ENCODE results near the gene FAM171A1. TPM values are rescaled to one million over a fixed set of nuclear protein-coding genes. Genes with fewer than 3 reads are reported as not detected.

Gene FAM171A1
- total and polyA plus RNA-seq, 2 donors: 19.6 to 19.7 TPM

DNA sequence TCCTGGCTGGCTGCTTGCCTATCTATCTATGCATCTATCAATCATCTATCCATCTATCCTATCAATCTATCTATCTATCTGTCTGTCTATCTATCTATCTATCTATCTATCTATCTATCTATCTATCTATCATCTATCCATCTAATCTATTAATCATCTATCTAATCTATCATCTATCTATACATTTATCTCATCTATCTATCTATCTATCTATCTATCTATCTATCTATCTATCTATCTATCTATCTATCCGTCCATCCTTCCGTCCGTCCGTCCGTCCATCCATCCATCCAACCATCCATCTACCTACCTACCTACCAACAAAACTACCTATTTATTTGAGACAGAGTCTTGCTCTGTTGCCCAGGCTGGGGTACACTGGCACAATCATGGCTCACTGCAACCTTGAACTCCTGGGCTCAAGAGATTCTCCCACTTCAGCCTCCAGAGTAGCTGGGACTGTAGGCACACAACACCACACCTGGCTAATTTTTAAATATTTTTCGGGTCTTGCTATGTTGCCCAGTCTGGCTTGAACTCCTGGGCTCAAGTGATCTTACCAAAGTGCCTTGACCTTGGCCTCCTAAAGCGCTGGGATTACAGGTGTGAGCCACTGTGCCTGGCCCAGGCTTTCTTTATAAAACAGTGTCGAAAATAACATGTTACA, 107.3 kb downstream of the FAM171A1 start:
- Histone ChIP-seq H3K27ac (ENCODE audit: low read depth) (no peak overlapping the region), H3K4me1 (ENCODE audit: insufficient read depth) (no peaks in the 10 kb centered on the region), H3K4me3 (ENCODE audit: low read depth, low read length) (no peak overlapping the region), H3K36me3 (ENCODE audit: insufficient read depth) (no peaks in the 10 kb centered on the region)
- WGBS: 96% methylated on average over 8 of the region's 8 CpGs
- DNase-seq (ENCODE audit: extremely low spot score): no peak

DNA sequence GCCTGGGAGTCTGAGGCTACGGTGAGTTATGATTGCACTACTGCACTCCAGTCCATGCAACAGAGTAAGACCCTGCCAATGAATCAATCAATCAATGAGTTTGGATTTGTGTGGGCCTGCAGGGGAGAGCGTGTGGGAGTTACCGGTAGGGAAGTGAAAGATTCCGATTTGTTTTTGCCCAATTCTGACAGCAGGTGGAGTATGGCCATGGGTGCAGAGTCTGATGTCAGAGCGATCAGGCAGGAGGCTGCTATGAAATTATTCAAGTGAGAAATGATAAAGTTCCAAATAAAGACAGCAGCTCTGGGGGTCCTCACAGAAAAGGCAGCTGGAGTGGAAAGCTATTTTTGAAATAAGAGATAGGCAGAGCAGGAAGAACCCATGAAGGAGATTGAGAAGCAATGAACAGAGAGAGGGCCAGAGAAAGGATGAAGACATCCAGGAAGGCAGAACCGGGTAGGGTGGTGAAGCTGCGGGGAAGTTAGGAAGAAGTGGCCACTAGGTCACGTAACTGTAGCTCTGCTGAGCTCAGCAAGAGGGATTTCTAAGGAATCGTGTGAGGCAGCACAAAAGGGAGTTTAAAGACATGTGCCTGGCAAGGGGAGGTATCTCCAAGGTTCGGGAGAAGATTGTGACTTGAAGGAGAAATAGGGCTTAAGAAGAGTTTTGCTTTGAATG, 108.9 kb downstream of the FAM171A1 start:
- no peak for DNase-seq (ENCODE audit: extremely low spot score)
- Histone ChIP-seq H3K4me3 (ENCODE audit: low read depth, low read length) (no peak overlapping the region), H3K27ac (ENCODE audit: low read depth) (no peak overlapping the region), H3K4me1 (ENCODE audit: insufficient read depth) (no peaks in the 10 kb centered on the region), H3K36me3 (ENCODE audit: insufficient read depth) (no peaks in the 10 kb centered on the region)
- 34% methylated on average over 10 of the region's 10 CpGs for WGBS

DNA sequence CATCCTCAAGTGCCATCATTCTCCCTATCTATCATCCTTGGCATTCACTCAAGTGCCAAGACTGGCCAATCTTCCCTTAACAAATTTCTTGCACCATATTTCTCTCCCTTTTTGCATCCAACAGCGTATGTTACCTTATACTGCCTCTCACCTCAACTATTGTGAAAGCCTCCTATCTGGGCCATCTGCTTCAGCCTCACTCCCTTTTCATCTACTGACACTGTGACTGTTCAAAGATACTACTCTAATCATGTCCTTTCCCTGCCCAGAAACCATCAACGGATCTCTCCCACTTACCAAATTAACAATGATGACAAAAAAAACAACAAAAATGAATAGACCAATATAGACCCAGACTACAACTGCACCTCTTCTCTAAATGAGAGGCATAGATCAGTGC, 112.0 kb downstream of the FAM171A1 start:
- Histone ChIP-seq H3K27ac (ENCODE audit: low read depth) (no peak overlapping the region), H3K36me3 (ENCODE audit: insufficient read depth) (no peaks in the 10 kb centered on the region), H3K4me1 (ENCODE audit: insufficient read depth) (no peaks in the 10 kb centered on the region), H3K4me3 (ENCODE audit: low read depth, low read length) (no peak overlapping the region)
- 96% methylated on average over 2 of the region's 2 CpGs for WGBS
- no peak for DNase-seq (ENCODE audit: extremely low spot score)

DNA sequence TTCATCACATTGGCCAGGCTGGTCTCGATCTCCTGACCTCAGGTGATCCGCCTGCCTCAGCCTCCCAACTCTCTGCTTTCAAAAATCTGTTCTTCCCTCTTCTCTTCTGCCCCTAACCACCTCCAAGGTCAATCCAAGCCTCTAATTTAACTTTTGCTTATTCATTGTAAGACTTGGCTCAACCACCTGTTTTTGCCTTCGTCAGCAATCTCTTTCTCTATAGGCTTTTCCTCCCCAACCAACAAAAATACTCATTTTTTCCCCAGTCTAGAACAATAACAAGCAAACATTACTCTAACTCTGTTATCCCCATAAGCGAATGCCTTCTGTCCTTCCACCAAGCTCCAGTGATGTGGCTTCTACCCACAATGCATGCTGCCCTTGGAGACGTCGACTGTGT, 112.8 kb downstream of the FAM171A1 start:
- H3K36me3 ChIP-seq (ENCODE audit: insufficient read depth): no peaks in the 10 kb centered on the region
- DNase-seq (ENCODE audit: extremely low spot score): no peak
- H3K27ac ChIP-seq (ENCODE audit: low read depth): no peak overlapping the region
- 96% methylated on average over 6 of the region's 6 CpGs for WGBS
- no peaks in the 10 kb centered on the region for H3K4me1 ChIP-seq (ENCODE audit: insufficient read depth)
- no peak overlapping the region for H3K4me3 ChIP-seq (ENCODE audit: low read depth, low read length)

DNA sequence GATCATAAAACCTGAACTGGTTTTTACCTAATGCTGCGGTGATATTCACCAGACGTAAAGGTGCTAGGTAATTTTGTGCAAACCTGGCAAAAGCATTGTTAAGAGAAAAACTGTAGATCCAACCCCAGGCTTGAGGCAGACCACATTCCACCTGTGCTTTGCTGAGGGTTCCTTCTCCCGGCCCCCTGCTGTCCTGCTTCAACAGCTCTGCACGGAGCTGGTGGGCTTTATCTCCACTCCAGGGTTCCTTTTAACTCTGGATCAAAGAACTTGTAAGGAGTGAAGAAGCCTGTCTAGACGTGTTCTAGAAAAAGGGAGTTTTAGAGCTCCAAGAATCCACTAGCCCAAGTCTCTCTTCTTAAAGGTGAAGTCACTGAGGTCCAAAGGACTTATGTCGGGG, 115.1 kb downstream of the FAM171A1 start:
- 92% methylated on average over 6 of the region's 6 CpGs for WGBS
- no peak for DNase-seq (ENCODE audit: extremely low spot score)
- Histone ChIP-seq H3K36me3 (ENCODE audit: insufficient read depth) (no peaks in the 10 kb centered on the region), H3K27ac (ENCODE audit: low read depth) (no peak overlapping the region), H3K4me1 (ENCODE audit: insufficient read depth) (no peaks in the 10 kb centered on the region), H3K4me3 (ENCODE audit: low read depth, low read length) (no peak overlapping the region)

DNA sequence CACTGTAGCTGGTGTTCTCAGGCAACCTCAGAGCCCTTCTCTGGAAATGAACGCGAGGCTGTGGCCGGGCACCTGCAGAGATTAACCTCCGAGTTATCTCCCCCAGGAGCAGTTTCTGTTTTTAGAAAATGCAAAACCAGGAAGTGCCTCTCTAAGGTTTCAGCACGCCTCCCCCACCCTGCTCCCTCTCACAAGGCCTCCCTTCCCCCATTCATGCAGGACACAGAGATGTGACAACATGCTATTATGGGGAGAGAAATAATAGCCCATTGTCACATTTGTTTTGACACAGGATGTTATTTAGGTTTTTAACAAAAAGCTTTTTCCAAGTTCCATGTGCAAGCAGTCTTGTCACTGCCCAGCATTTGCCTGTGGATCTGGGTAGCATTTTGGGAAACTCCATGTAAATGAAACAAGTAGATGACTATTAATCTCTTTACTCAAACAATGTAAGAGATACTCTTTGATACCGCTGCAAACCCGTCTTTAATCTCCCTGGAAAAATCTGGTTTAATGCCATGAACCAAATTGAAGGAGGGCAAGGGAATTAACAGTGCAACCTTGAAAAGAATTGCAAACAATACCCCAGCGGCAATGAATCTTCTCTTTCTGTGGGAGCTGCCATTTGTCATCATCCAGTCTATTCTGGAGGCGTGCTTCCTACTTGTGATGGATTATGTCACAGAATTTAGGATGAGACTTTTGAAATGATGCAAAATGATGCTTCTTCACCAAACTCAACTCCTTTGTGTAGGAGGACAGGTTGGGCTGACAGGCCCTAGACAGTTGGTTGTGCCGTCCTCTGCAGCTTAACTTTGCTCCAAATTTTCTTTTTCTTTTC, 116.1 kb downstream of the FAM171A1 start:
- H3K36me3 ChIP-seq (ENCODE audit: insufficient read depth): no peaks in the 10 kb centered on the region
- 73% methylated on average over 10 of the region's 10 CpGs for WGBS
- H3K4me3 ChIP-seq (ENCODE audit: low read depth, low read length): no peak overlapping the region
- no peak overlapping the region for H3K27ac ChIP-seq (ENCODE audit: low read depth)
- no peaks in the 10 kb centered on the region for H3K4me1 ChIP-seq (ENCODE audit: insufficient read depth)
- no peak for DNase-seq (ENCODE audit: extremely low spot score)

DNA sequence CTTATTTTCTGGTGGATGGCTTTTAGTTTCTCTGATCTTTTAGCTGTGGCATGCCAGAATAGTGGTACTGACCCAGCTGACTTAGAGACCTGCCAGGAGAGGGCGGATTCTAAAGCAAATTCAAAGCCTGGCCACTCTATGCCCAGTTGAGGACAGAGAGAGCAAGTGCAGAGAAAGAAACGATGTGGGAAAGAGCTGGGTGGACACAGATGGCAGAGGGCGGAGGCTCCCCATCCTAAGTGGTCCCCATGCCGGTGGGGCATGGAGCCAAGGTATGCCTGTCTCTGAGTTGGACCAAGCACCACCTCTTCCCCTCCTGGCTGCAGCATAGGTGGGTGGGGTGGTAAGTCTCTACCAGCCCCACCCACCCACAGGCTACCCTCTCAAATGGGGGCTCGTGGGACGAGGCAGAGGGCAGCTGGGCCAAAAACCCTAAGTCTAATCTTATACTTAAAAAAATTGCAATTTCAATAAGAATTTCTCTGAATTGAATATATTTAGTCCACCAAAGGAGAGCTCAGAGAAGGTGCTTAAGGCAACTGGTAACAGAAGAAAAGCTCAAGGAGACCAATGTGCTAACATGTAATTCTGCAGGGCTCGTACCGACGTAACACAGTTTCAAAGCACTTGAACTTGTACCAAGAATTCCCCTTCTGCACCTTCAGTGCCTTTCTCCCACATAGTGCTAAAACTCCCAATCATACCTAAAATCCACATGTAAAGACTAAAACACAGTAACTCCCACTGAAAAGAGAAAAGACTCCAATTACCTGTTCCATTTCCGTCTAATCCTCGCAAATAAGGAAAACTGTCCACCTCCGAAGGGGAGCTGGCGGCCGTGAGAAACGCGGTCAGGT, 116.9 kb downstream of the FAM171A1 start:
- Histone ChIP-seq H3K27ac (ENCODE audit: low read depth) (no peak overlapping the region), H3K4me1 (ENCODE audit: insufficient read depth) (no peaks in the 10 kb centered on the region), H3K4me3 (ENCODE audit: low read depth, low read length) (no peak overlapping the region), H3K36me3 (ENCODE audit: insufficient read depth) (no peaks in the 10 kb centered on the region)
- WGBS: 81% methylated on average over 16 of the region's 16 CpGs
- no peak for DNase-seq (ENCODE audit: extremely low spot score)

DNA sequence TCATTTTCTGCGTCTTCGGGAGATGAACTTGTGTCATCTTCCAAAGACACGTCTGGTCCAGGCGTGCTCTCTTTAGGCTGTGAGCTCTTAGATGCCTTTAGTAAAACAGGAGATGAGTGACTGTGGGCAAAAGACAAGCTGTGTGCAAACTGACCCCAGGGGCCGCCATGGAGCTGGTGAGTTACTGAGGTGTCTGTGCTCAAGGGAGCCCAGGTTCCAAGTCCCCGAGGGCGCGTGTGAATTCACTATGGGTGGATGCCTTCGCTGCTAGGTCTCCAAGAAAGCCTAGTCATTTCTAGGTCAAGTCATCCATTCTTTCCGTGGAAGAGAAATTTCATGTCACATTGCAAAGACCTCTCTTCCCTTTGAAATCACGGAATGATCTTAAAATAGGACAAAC, 118.7 kb downstream of the FAM171A1 start:
- H3K4me3 ChIP-seq (ENCODE audit: low read depth, low read length): no peak overlapping the region
- H3K27ac ChIP-seq (ENCODE audit: low read depth): no peak overlapping the region
- 97% methylated on average over 11 of the region's 11 CpGs for WGBS
- no peak for DNase-seq (ENCODE audit: extremely low spot score)
- no peaks in the 10 kb centered on the region for H3K4me1 ChIP-seq (ENCODE audit: insufficient read depth)
- no peaks in the 10 kb centered on the region for H3K36me3 ChIP-seq (ENCODE audit: insufficient read depth)

DNA sequence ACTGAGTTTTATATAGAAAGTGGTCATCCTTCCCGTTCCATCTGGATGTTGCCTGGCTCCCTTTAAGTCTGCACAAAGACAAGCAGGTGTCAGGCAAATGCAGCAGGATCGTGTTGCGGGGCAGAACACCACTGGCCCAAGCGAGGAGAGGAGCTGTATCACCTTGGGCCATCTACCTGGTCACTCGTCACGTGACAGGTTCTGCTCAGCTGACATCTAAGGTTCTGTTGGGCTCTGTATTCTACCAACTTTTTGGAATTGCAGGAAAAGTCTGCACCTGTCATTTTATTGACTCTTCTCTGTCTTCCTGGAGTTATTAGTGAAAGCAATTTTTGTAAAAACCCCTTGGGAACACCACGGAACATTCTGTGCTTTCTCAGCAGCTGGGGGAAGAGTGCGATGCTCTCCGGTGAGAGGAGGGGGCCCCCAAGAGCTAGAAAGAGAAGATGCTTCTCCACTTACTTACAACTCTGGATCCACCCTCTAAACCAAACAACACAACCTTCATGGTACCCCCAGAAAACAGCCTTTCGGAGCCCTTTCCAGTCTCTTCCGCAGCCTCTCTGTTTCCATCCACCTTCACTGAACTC, 119.2 kb downstream of the FAM171A1 start:
- DNase-seq (ENCODE audit: extremely low spot score): no peak
- 94% methylated on average over 11 of the region's 11 CpGs for WGBS
- Histone ChIP-seq H3K27ac (ENCODE audit: low read depth) (no peak overlapping the region), H3K36me3 (ENCODE audit: insufficient read depth) (no peaks in the 10 kb centered on the region), H3K4me1 (ENCODE audit: insufficient read depth) (no peaks in the 10 kb centered on the region), H3K4me3 (ENCODE audit: low read depth, low read length) (no peak overlapping the region)

DNA sequence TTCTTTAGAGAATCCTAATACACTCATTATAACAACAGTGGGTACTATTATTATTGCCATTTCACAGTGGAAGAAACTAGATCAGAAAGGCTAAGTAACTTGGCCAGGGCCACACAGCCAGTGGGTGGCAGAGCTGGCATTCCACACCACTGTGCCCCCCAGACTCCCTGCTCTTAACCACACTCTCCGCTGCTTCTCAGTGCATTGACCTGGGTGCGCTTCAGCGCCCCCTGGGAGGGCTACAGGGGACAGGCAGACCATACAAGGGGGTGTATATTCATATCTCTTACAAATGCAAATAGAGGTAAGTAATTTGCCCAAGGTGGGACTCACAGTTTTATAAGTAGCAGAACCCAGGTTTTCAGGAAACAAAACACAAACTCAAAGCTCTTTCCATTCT, 125.6 kb downstream of the FAM171A1 start:
- Histone ChIP-seq H3K4me1 (ENCODE audit: insufficient read depth) (no peaks in the 10 kb centered on the region), H3K27ac (ENCODE audit: low read depth) (no peak overlapping the region), H3K4me3 (ENCODE audit: low read depth, low read length) (no peak overlapping the region), H3K36me3 (ENCODE audit: insufficient read depth) (no peaks in the 10 kb centered on the region)
- 78% methylated on average over 3 of the region's 3 CpGs for WGBS
- no peak for DNase-seq (ENCODE audit: extremely low spot score)

DNA sequence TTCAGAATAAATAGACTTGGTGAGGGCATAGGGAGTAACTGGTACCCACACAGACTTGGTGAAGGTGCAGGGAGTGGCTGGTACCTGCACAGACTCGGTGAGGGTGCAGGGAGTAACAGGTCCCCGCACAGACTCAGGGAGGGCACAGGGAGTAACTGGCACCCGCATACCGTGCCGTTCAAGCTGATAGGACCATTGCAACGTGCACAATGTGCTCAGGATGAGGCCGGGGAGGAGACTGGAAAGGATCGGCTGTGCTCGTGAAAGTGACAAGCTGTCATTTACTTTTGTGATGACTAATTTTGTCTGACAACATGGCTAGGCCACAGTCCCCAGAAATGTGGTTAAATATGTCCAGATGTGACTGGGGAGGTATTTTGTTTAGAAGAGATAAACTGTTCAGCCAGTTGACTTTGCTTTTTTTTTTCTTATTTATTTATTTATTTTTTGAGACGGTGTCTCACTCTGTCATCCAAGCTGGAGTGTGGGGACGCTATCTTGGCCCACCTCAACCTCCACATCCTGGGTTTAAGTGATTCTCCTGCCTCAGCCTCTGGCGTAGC, 126.4 kb downstream of the FAM171A1 start:
- 82% methylated on average over 12 of the region's 12 CpGs for WGBS
- Histone ChIP-seq H3K4me3 (ENCODE audit: low read depth, low read length) (no peak overlapping the region), H3K36me3 (ENCODE audit: insufficient read depth) (no peaks in the 10 kb centered on the region), H3K4me1 (ENCODE audit: insufficient read depth) (no peaks in the 10 kb centered on the region), H3K27ac (ENCODE audit: low read depth) (no peak overlapping the region)
- no peak for DNase-seq (ENCODE audit: extremely low spot score)

DNA sequence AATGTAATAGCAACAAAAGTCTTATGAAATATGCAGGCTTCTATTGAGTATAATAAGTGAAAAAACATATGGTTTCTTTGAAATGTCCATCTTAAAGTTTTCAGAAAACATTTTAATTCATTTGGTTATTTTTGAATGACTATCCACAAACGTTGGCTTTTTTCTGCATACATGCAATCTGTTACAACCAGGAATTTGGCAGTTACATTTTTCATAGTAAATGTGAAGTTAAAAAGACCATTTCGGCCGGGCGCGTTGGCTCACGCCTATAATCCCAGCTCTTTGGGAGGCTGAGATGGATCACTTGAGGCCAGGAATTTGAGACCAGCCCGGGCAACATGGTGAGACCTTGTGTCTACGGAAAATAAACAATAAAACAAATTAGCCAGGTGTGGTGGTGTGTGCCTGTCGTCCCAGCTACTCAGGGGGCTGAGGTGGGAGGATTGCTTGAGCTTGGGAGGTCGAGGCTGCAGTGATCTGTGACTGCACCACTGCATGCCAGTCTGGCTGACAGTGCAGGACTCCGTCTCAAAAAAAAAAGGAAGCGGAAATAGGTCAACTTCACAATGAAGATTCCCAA, 128.7 kb downstream of the FAM171A1 start:
- no peaks in the 10 kb centered on the region for H3K4me1 ChIP-seq (ENCODE audit: insufficient read depth)
- H3K36me3 ChIP-seq (ENCODE audit: insufficient read depth): no peaks in the 10 kb centered on the region
- H3K27ac ChIP-seq (ENCODE audit: low read depth): no peak overlapping the region
- H3K4me3 ChIP-seq (ENCODE audit: low read depth, low read length): no peak overlapping the region
- WGBS: 84% methylated on average over 12 of the region's 12 CpGs
- DNase-seq (ENCODE audit: extremely low spot score): no peak
